H9 (cell line): ENCODE data around the gene CLDN8. TPM values are rescaled to one million over a fixed set of nuclear protein-coding genes. Genes with fewer than 3 reads are reported as not detected.

ENCODE experiments used
- DNase-seq: peaks from one replicate; pipeline ENCODE4 v3.0.0-alpha.2; 2017
- H2AFZ ChIP-seq: one replicate; pipeline ENCODE4 v1.6.1; 2013; ENCODE audit warnings: mild to moderate bottlenecking, low read length, control low read depth, moderate library complexity
- H2AK5ac ChIP-seq: 2 replicates; pipeline ENCODE4 v1.6.1; 2013; ENCODE audit warnings: low read length, control low read depth, mixed read lengths; ENCODE audit not compliant: insufficient read length
- H2BK120ac ChIP-seq: one replicate; pipeline ENCODE4 v1.6.1; 2013; ENCODE audit warnings: low read depth, mild to moderate bottlenecking, low read length, control low read depth, inconsistent platforms; ENCODE audit not compliant: poor library complexity, severe bottlenecking
- H2BK12ac ChIP-seq: 2 replicates; pipeline ENCODE4 v1.6.1; 2013; ENCODE audit warnings: low read length, control low read depth, mixed read lengths, low read depth; ENCODE audit not compliant: insufficient read length
- H2BK15ac ChIP-seq: 2 replicates; pipeline ENCODE4 v1.6.1; 2013; ENCODE audit warnings: low read depth, low read length, control low read depth
- H2BK20ac ChIP-seq: one replicate; pipeline ENCODE4 v1.6.1; 2013; ENCODE audit warnings: low read depth, mild to moderate bottlenecking, low read length, control low read depth, inconsistent platforms; ENCODE audit not compliant: poor library complexity, severe bottlenecking
- H2BK5ac ChIP-seq: 2 replicates; pipeline ENCODE4 v1.6.1; 2013; ENCODE audit warnings: low read length, control low read depth, mixed read lengths; ENCODE audit not compliant: insufficient read length
- H3K14ac ChIP-seq: 2 replicates; pipeline ENCODE4 v1.6.1; 2013; ENCODE audit warnings: low read length, control low read depth; ENCODE audit not compliant: insufficient read depth
- H3K18ac ChIP-seq: 2 replicates; pipeline ENCODE4 v1.6.1; 2013; ENCODE audit warnings: low read depth, mild to moderate bottlenecking, mixed read lengths, low read length, control low read depth; ENCODE audit not compliant: insufficient read length
- H3K23ac ChIP-seq: 2 replicates; pipeline ENCODE4 v1.6.1; 2013; ENCODE audit warnings: low read length, control low read depth, mixed read lengths, low read depth; ENCODE audit not compliant: insufficient read length
- H3K23me2 ChIP-seq: 2 replicates; pipeline ENCODE4 v1.6.1; 2013; ENCODE audit warnings: low read depth, mild to moderate bottlenecking, mixed read lengths, low read length, control low read depth; ENCODE audit not compliant: insufficient read length, poor library complexity, severe bottlenecking
- H3K27ac ChIP-seq: 2 replicates; pipeline ENCODE4 v1.5.1; 2013; ENCODE audit warnings: low read length, control low read depth, mixed read lengths, low read depth; ENCODE audit not compliant: insufficient read length
- H3K27me3 ChIP-seq: 2 replicates; pipeline ENCODE4 v1.6.1; 2013; ENCODE audit warnings: low read length, control low read depth, inconsistent platforms; ENCODE audit not compliant: insufficient read depth
- H3K4ac ChIP-seq: 2 replicates; pipeline ENCODE4 v1.6.1; 2013; ENCODE audit warnings: low read depth, mild to moderate bottlenecking, control low read depth, inconsistent platforms, low read length, moderate library complexity
- H3K4me1 ChIP-seq: 2 replicates; pipeline ENCODE4 v1.6.1; 2013; ENCODE audit warnings: low read length, control low read depth, inconsistent platforms; ENCODE audit not compliant: insufficient read depth
- H3K4me2 ChIP-seq: 2 replicates; pipeline ENCODE4 v1.6.1; 2013; ENCODE audit warnings: low read length, control low read depth, mixed read lengths; ENCODE audit not compliant: insufficient read length, insufficient read depth
- H3K56ac ChIP-seq: 2 replicates; pipeline ENCODE4 v1.6.1; 2013; ENCODE audit warnings: low read depth, mild to moderate bottlenecking, mixed read lengths, low read length, control low read depth; ENCODE audit not compliant: insufficient read length
- H3K79me1 ChIP-seq: 2 replicates; pipeline ENCODE4 v1.6.1; 2013; ENCODE audit warnings: low read depth, mild to moderate bottlenecking, moderate library complexity, low read length, control low read depth, inconsistent platforms; ENCODE audit not compliant: insufficient read depth, poor library complexity, severe bottlenecking
- H3K79me2 ChIP-seq: 2 replicates; pipeline ENCODE4 v1.6.1; 2013; ENCODE audit warnings: low read length, control low read depth, inconsistent platforms; ENCODE audit not compliant: insufficient read depth
- H3K9ac ChIP-seq: 2 replicates; pipeline ENCODE4 v1.6.1; 2013; ENCODE audit warnings: low read length, control low read depth, mixed read lengths; ENCODE audit not compliant: insufficient read length; ENCODE audit errors: extremely low read depth
- H3K9me3 ChIP-seq: one replicate; pipeline ENCODE4 v1.6.1; 2013; ENCODE audit warnings: low read depth, low read length, inconsistent platforms; ENCODE audit not compliant: control insufficient read depth
- H3T11ph ChIP-seq: one replicate; pipeline ENCODE4 v1.6.1; 2013; ENCODE audit warnings: mild to moderate bottlenecking, low read length, control low read depth, inconsistent platforms
- H4K20me1 ChIP-seq: one replicate; pipeline ENCODE4 v1.6.1; 2013; ENCODE audit not compliant: control insufficient read depth, insufficient read length, insufficient read depth
- H4K5ac ChIP-seq: 2 replicates; pipeline ENCODE4 v1.6.1; 2013; ENCODE audit warnings: low read depth, mild to moderate bottlenecking, mixed read lengths, low read length, control low read depth; ENCODE audit not compliant: insufficient read length
- H4K8ac ChIP-seq: replicated peaks from 2 replicates; pipeline ENCODE4 v1.6.1; 2013; ENCODE audit warnings: low read length, control low read depth, mixed read lengths, low read depth; ENCODE audit not compliant: insufficient read length
- H4K91ac ChIP-seq: 2 replicates; pipeline ENCODE4 v1.6.1; 2013; ENCODE audit warnings: low read depth, mild to moderate bottlenecking, moderate library complexity, mixed read lengths, low read length, control low read depth; ENCODE audit not compliant: insufficient read length
- H3K27ac Mint-ChIP-seq, 3 experiments: 2 replicates in 2 of 3; 3 replicates in 1 of 3; pipeline ENCODE4 v1.8.0; 2020 to 2021; ENCODE audit warnings: mixed read lengths in 3 of 3, mild to moderate bottlenecking in 1 of 3, moderate library complexity in 1 of 3
- H3K27me3 Mint-ChIP-seq: 2 replicates; pipeline ENCODE4 v1.8.0; 2021; ENCODE audit warnings: low read depth, mild to moderate bottlenecking, moderate library complexity, mixed read lengths
- H3K36me3 Mint-ChIP-seq, 3 experiments: 2 replicates in 2 of 3; 3 replicates in 1 of 3; pipeline ENCODE4 v1.8.0; 2020 to 2021; ENCODE audit warnings: low read depth in 3 of 3, mixed read lengths in 3 of 3; ENCODE audit not compliant: insufficient read depth in 1 of 3
- H3K4me1 Mint-ChIP-seq, 2 experiments: 2 replicates each; pipeline ENCODE4 v1.8.0; 2020; ENCODE audit warnings: mixed read lengths in 2 of 2
- H3K4me3 Mint-ChIP-seq, 2 experiments: 2 replicates in 1 of 2; 3 replicates in 1 of 2; pipeline ENCODE4 v1.8.0; 2020 to 2021; ENCODE audit warnings: mild to moderate bottlenecking in 2 of 2, mixed read lengths in 2 of 2, moderate library complexity in 1 of 2
- H3K9me3 Mint-ChIP-seq, 2 experiments: 2 replicates in 1 of 2; 3 replicates in 1 of 2; pipeline ENCODE4 v1.8.0; 2020; ENCODE audit warnings: mild to moderate bottlenecking in 2 of 2, mixed read lengths in 2 of 2, moderate library complexity in 1 of 2
- CTCF ChIP-seq: fragments of 200-600 bp; sonication (generic); conservative IDR thresholded peaks from 3 replicates; pipeline ENCODE4 v1.8.0; 2021; ENCODE audit warnings: antibody characterized with exemption, mild to moderate bottlenecking
- WGBS: extraction: QIAGEN DNeasy Blood & Tissue Kit; methylation state at CpG from one replicate; pipeline ENCODE4 v1.1.7; 2013; ENCODE audit warnings: missing lambda C conversion rate, low lambda C conversion rate, mixed read lengths; ENCODE audit not compliant: insufficient read length; ENCODE audit errors: extremely low coverage; 5-methylcytosine and 5-hydroxymethylcytosine counted together
- total RNA-seq: library from RNA; stranded (reverse); gene quantifications from 2 replicates; pipeline ENCODE4 v1.2.1, GENCODE V29; 2021

Gene CLDN8
- total RNA-seq, 1 experiment from 2014 or later, result not detected

- Mint-ChIP-seq H3K9me3 (no peaks in the 10 kb centered on the region), H3K36me3 (no peaks in the 10 kb centered on the region), H3K4me1 (peaks cover 2 to 3% of the 10 kb centered on the region in 2 experiments; a peak in 3 of 4 replicates), H3K4me3 (no peak overlapping the region), H3K27me3 (no peaks in the 10 kb centered on the region), H3K27ac (no peak overlapping the region)
- Histone ChIP-seq H2BK20ac (no peak overlapping the region), H3K27ac (no peak overlapping the region), H3K56ac (no peak overlapping the region), H3K9me3 (no peaks in the 10 kb centered on the region), H3K9ac (no peak overlapping the region), H4K8ac (no peak overlapping the region), H3T11ph (no peak overlapping the region), H3K27me3 (no peaks in the 10 kb centered on the region), H4K5ac (no peak overlapping the region), H4K20me1 (no peaks in the 10 kb centered on the region), H2BK15ac (no peak overlapping the region), H3K4me1 (no peaks in the 10 kb centered on the region), H3K23me2 (no peaks in the 10 kb centered on the region), H2BK12ac (no peak overlapping the region), H3K18ac (no peak overlapping the region), H3K79me1 (no peaks in the 10 kb centered on the region), H2BK120ac (no peak overlapping the region), H2AFZ (no peak overlapping the region), H3K14ac (no peak overlapping the region), H3K4ac (no peak overlapping the region), H3K79me2 (no peaks in the 10 kb centered on the region), H2AK5ac (no peak overlapping the region), H3K4me2 (no peak overlapping the region), H2BK5ac (no peak overlapping the region), H4K91ac (no peak overlapping the region), H3K23ac (no peak overlapping the region)
- no peak for DNase-seq
- no CpG with 5 or more reads among the region's 4 CpGs for WGBS
- no peak for TF ChIP-seq CTCF
Observed at GRCh38 chr21:30256100-30256499, 40.2 kb upstream of the CLDN8 start.
